ENCODE measurements around the gene ENPP3. TPM values are rescaled to one million over a fixed set of nuclear protein-coding genes. Genes with fewer than 3 reads are reported as not detected.

Gene ENPP3
- polyA plus RNA-seq, 1 of the 3 experiments (the other 2 are of a cell fraction) = not detected

GRCh38 chr6:131717836-131718542 lies 80.9 kb downstream of the ENPP3 start:
- Histone ChIP-seq H3K36me3 (replicated peaks in 1 of 2; ENCODE audit: control insufficient read depth in 1 of 2, insufficient read depth in 2 of 2, low read length in 1 of 2) (no peaks in the 10 kb centered on the region), H3F3A (replicated peaks; ENCODE audit: insufficient read depth) (no peaks in the 10 kb centered on the region), H3K9me3 (no peaks in the 10 kb centered on the region), H3K27ac (ENCODE audit: low read depth in 2 of 2, low read length in 1 of 2) (no peak overlapping the region), H3K4me1 (ENCODE audit: control insufficient read depth in 1 of 2, insufficient read depth in 2 of 2, low read depth in 1 of 2, low read length in 1 of 2) (no peaks in the 10 kb centered on the region), H3K4me2 (no peak overlapping the region), H3K27me3 (ENCODE audit: insufficient read depth) (no peaks in the 10 kb centered on the region; the same call in 1 of the 2 replicates), H3K9ac (no peak overlapping the region), H4K20me1 (ENCODE audit: insufficient read depth) (no peaks in the 10 kb centered on the region), H3K4me3 (ENCODE audit: low read depth in 2 of 2, low read length in 1 of 2) (no peak overlapping the region), H2AFZ (ENCODE audit: low read depth) (no peak overlapping the region), H3K79me2 (ENCODE audit: insufficient read depth) (no peaks in the 10 kb centered on the region), H3K9me2 (no peaks in the 10 kb centered on the region)
- CTCF ChIA-PET = no interaction called here
- POLR2A ChIA-PET = no interaction called here
- no peak for DNase-seq
- WGBS (ENCODE audit: low lambda C conversion rate) = 7% methylated on average over 3 of the region's 3 CpGs
- TF ChIP-seq MAX (IDR thresholded peaks at IDR 0.05; ENCODE audit: low read depth) (no peak), TAF1 (IDR thresholded peaks at IDR 0.05; ENCODE audit: borderline replicate concordance, low read depth, low read length) (no peak), SMC3 (IDR thresholded peaks at IDR 0.05; ENCODE audit: low read depth, low read length) (no peak), EZH2phosphoT487 (IDR thresholded peaks at IDR 0.05; ENCODE audit: borderline replicate concordance, low read depth) (no peak), RAD21 (IDR thresholded peaks at IDR 0.05; ENCODE audit: low read length) (no peak), EP300 (IDR thresholded peaks at IDR 0.05; ENCODE audit: borderline replicate concordance in 1 of 2, low read depth in 1 of 2, low read length in 1 of 2) (no peak), GATA2 (CRISPR knock-in tag; IDR thresholded peaks at IDR 0.05) (no peak), ZBTB33 (IDR thresholded peaks at IDR 0.05; ENCODE audit: borderline replicate concordance, low read depth) (no peak), NFIC (IDR thresholded peaks at IDR 0.05; ENCODE audit: borderline replicate concordance) (no peak)
- TF ChIP-seq, protein P1, sequence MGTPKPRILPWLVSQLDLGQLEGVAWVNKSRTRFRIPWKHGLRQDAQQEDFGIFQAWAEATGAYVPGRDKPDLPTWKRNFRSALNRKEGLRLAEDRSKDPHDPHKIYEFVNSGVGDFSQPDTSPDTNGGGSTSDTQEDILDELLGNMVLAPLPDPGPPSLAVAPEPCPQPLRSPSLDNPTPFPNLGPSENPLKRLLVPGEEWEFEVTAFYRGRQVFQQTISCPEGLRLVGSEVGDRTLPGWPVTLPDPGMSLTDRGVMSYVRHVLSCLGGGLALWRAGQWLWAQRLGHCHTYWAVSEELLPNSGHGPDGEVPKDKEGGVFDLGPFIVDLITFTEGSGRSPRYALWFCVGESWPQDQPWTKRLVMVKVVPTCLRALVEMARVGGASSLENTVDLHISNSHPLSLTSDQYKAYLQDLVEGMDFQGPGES (IDR thresholded peaks at IDR 0.05; ENCODE audit: low read depth, low read length) = no peak
- TF ChIP-seq, protein P2, sequence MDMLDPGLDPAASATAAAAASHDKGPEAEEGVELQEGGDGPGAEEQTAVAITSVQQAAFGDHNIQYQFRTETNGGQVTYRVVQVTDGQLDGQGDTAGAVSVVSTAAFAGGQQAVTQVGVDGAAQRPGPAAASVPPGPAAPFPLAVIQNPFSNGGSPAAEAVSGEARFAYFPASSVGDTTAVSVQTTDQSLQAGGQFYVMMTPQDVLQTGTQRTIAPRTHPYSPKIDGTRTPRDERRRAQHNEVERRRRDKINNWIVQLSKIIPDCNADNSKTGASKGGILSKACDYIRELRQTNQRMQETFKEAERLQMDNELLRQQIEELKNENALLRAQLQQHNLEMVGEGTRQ (IDR thresholded peaks at IDR 0.05; ENCODE audit: borderline replicate concordance, low read depth, low read length) = no peak

GRCh38 chr6:131721161-131721560 lies 84.1 kb downstream of the ENPP3 start:
- H3K9ac ChIP-seq = no peak overlapping the region
- H3K4me1 ChIP-seq (ENCODE audit: control insufficient read depth in 1 of 2, insufficient read depth in 2 of 2, low read depth in 1 of 2, low read length in 1 of 2) = no peaks in the 10 kb centered on the region
- TF ChIP-seq MXI1 (IDR thresholded peaks at IDR 0.05; ENCODE audit: low read depth, low read length) (no peak), FOXM1 (IDR thresholded peaks at IDR 0.05; ENCODE audit: low read depth) (no peak), CHD2 (IDR thresholded peaks at IDR 0.05; ENCODE audit: low read length, partially characterized antibody) (no peak), FOXJ3 (CRISPR knock-in tag; IDR thresholded peaks at IDR 0.05) (no peak), ELF1 (IDR thresholded peaks at IDR 0.05) (no peak), GABPA (IDR thresholded peaks at IDR 0.05; ENCODE audit: low read depth) (no peak), MEF2A (IDR thresholded peaks at IDR 0.05; ENCODE audit: borderline replicate concordance, low read depth) (no peak)
- TF ChIP-seq, protein P2 (IDR thresholded peaks at IDR 0.05; ENCODE audit: borderline replicate concordance, low read depth, low read length) = no peak
- no peak for DNase-seq
- H3K9me3 ChIP-seq = no peaks in the 10 kb centered on the region
- ChIA-PET POLR2A (no interaction called here), CTCF (interaction anchor here (1.3 kb wide), 1 partner anchor 26 kb away, joined by 3 read pairs; no protein-coding TSS in a partner anchor)
- H3K4me2 ChIP-seq = no peak overlapping the region
- no peaks in the 10 kb centered on the region; the same call in 1 of the 2 replicates for H3K27me3 ChIP-seq (ENCODE audit: insufficient read depth)
- H3K27ac ChIP-seq (ENCODE audit: low read depth in 2 of 2, low read length in 1 of 2) = no peak overlapping the region
- no peak overlapping the region for H2AFZ ChIP-seq (ENCODE audit: low read depth)
- 3% methylated on average over 2 of the region's 2 CpGs for WGBS (ENCODE audit: low lambda C conversion rate)
- no peaks in the 10 kb centered on the region for H3F3A ChIP-seq (replicated peaks; ENCODE audit: insufficient read depth)
- no peaks in the 10 kb centered on the region for H3K79me2 ChIP-seq (ENCODE audit: insufficient read depth)
- H3K9me2 ChIP-seq = no peaks in the 10 kb centered on the region
- no peaks in the 10 kb centered on the region for H3K36me3 ChIP-seq (replicated peaks in 1 of 2; ENCODE audit: control insufficient read depth in 1 of 2, insufficient read depth in 2 of 2, low read length in 1 of 2)
- H4K20me1 ChIP-seq (ENCODE audit: insufficient read depth) = no peaks in the 10 kb centered on the region
- H3K4me3 ChIP-seq (ENCODE audit: low read depth in 2 of 2, low read length in 1 of 2) = no peak overlapping the region
